Suprapubic skin (tissue), 4 donors: ENCODE data around the gene CCDC169.
"Not testable (repeated sequence)": the region's sequence is repeated elsewhere in the genome, so short reads cannot be mapped to it uniquely, and the experiment has no call there.

ENCODE experiments used
- CTCF ChIP-seq, 2 donors: fragments of 200-600 bp in 1 of 2; fragments of 450-650 bp in 1 of 2; sonication (generic) in 1 of 2; IDR thresholded peaks; one replicate each; pipeline ENCODE4 v1.5.1; 2016 to 2019; ENCODE audit warnings: antibody characterized with exemption in 2 of 2, mild to moderate bottlenecking in 1 of 2, moderate library complexity in 1 of 2
- EP300 ChIP-seq: sonication (generic); formaldehyde crosslinking; IDR thresholded peaks from one replicate; pipeline ENCODE4 v1.6.1; 2017; ENCODE audit warnings: antibody characterized with exemption
- POLR2A ChIP-seq, 2 donors: fragments of 450-650 bp; IDR thresholded peaks; one replicate each; pipeline ENCODE4 v1.6.1; 2017; ENCODE audit warnings: antibody characterized with exemption in 2 of 2, mild to moderate bottlenecking in 2 of 2, moderate library complexity in 2 of 2
- POLR2AphosphoS5 ChIP-seq, 3 donors: sonication (generic); formaldehyde crosslinking; IDR thresholded peaks; one replicate each; pipeline ENCODE4 v1.6.1; 2017; ENCODE audit warnings: antibody characterized with exemption in 3 of 3

DNA sequence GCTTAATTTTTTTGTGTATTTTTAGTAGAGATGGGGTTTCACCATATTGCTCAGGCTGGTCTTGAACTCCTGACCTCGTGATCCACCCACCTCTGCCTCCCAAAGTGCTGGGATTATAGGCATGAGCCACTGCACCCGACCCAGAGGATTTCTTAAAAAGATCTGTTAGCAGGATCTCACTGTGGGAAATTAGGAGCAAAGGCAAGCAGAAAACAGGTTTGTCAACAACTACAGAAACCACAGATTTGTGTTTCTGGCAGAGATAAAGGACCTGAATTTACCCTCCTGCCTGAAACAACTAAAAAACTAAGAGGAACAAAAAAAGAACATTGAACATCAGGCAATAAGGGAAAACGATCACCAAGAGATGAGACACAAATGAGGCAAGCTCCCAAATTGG lies 1.9 kb upstream of the CCDC169 start:
- TF ChIP-seq CTCF (IDR thresholded peaks at IDR 0.05); POLR2AphosphoS5 (IDR thresholded peaks at IDR 0.05); POLR2A (IDR thresholded peaks at IDR 0.05); EP300: not testable (repeated sequence)
